ENCODE measurements around the gene WAC. TPM values are rescaled to one million over a fixed set of nuclear protein-coding genes. Genes with fewer than 3 reads are reported as not detected.

The WAC gene
- total RNA-seq, 2 experiments from 2014 or later: 111 to 121 TPM

GRCh38 chr10:28632584-28632945 is 99.6 kb downstream of the WAC start:
- Histone ChIP-seq H3K9me2 (ENCODE audit: insufficient read depth, low read length) (no peaks in the 10 kb centered on the region), H3K4me2 (ENCODE audit: low read length) (no peak overlapping the region), H2AFZ (ENCODE audit: low read length) (no peak overlapping the region), H3K79me2 (ENCODE audit: insufficient read depth, low read depth, low read length) (no peaks in the 10 kb centered on the region), H3K9me3 (ENCODE audit: low read length) (no peaks in the 10 kb centered on the region), H3K4me3 (ENCODE audit: low read depth, low read length, poor library complexity, severe bottlenecking) (no peak overlapping the region), H3K36me3 (ENCODE audit: insufficient read depth, low read length) (no peaks in the 10 kb centered on the region), H4K20me1 (ENCODE audit: insufficient read depth, low read length) (no peaks in the 10 kb centered on the region), H3K27ac (ENCODE audit: low read depth, low read length, poor library complexity, severe bottlenecking) (no peak overlapping the region), H3K4me1 (ENCODE audit: insufficient read depth, low read length, poor library complexity, severe bottlenecking) (no peaks in the 10 kb centered on the region)
- BruUV-seq (replicated peaks): no TSS peak
- intact Hi-C loops (cut with micrococcal nuclease; ENCODE audit: unreplicated experiment): no loop called here
- no peak for DNase-seq (ENCODE audit: low spot score)
- ChIA-PET POLR2A (no interaction called here), CTCF (ENCODE audit: unreplicated experiment) (no interaction called here)
- no peak for TF ChIP-seq CTCF (conservative IDR thresholded peaks at IDR 0.05; ENCODE audit: low read length)
- TF ChIP-seq EZH2phosphoT487 (IDR thresholded peaks at IDR 0.05; ENCODE audit: borderline replicate concordance, low read depth, low read length): no peak

GRCh38 chr10:28633750-28634149 is 100.8 kb downstream of the WAC start:
- no peaks in the 10 kb centered on the region for H3K79me2 ChIP-seq (ENCODE audit: insufficient read depth, low read depth, low read length)
- H3K9me3 ChIP-seq (ENCODE audit: low read length): no peaks in the 10 kb centered on the region
- intact Hi-C loops (cut with micrococcal nuclease; ENCODE audit: unreplicated experiment): no loop called here
- H3K4me3 ChIP-seq (ENCODE audit: low read depth, low read length, poor library complexity, severe bottlenecking): no peak overlapping the region
- no peak for DNase-seq (ENCODE audit: low spot score)
- CTCF ChIA-PET (ENCODE audit: unreplicated experiment): no interaction called here
- no peak overlapping the region for H3K27ac ChIP-seq (ENCODE audit: low read depth, low read length, poor library complexity, severe bottlenecking)
- H3K4me2 ChIP-seq (ENCODE audit: low read length): no peak overlapping the region
- no peak overlapping the region for H2AFZ ChIP-seq (ENCODE audit: low read length)
- no peaks in the 10 kb centered on the region for H3K4me1 ChIP-seq (ENCODE audit: insufficient read depth, low read length, poor library complexity, severe bottlenecking)
- BruUV-seq (replicated peaks): no TSS peak
- no peaks in the 10 kb centered on the region for H3K9me2 ChIP-seq (ENCODE audit: insufficient read depth, low read length)
- TF ChIP-seq CTCF (conservative IDR thresholded peaks at IDR 0.05; ENCODE audit: low read length) (no peak), EZH2phosphoT487 (IDR thresholded peaks at IDR 0.05; ENCODE audit: borderline replicate concordance, low read depth, low read length) (no peak)
- POLR2A ChIA-PET: no interaction called here
- no peaks in the 10 kb centered on the region for H3K36me3 ChIP-seq (ENCODE audit: insufficient read depth, low read length)
- no peaks in the 10 kb centered on the region for H4K20me1 ChIP-seq (ENCODE audit: insufficient read depth, low read length)

DNA sequence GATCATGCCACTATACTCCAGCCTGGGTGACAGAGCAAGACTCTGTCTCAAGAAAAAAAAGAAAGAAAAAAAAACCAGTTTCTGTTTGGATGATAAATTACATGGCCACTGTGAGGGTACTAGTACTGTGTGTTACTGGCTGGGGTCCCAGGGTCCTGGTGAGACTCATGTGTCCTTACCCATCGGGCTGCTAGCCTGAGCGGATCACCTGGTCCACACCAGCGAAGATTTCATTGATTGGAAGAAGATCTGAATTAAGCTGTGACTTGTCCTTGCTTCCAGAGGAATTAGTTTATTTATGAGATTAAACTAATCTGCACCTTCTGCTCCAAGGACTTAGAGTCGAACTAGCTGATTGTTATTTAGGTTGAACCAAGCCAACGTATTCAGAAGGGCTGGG is 104.4 kb downstream of the WAC start:
- no peak overlapping the region for H3K4me2 ChIP-seq (ENCODE audit: low read length)
- CTCF ChIA-PET (ENCODE audit: unreplicated experiment): no interaction called here
- no peaks in the 10 kb centered on the region for H3K9me2 ChIP-seq (ENCODE audit: insufficient read depth, low read length)
- no peaks in the 10 kb centered on the region for H3K79me2 ChIP-seq (ENCODE audit: insufficient read depth, low read depth, low read length)
- no peak overlapping the region for H3K27ac ChIP-seq (ENCODE audit: low read depth, low read length, poor library complexity, severe bottlenecking)
- no peaks in the 10 kb centered on the region for H3K4me1 ChIP-seq (ENCODE audit: insufficient read depth, low read length, poor library complexity, severe bottlenecking)
- H3K9me3 ChIP-seq (ENCODE audit: low read length): no peaks in the 10 kb centered on the region
- no TSS peak for BruUV-seq (replicated peaks)
- intact Hi-C loops (cut with micrococcal nuclease; ENCODE audit: unreplicated experiment): no loop called here
- TF ChIP-seq CTCF (conservative IDR thresholded peaks at IDR 0.05; ENCODE audit: low read length) (no peak), EZH2phosphoT487 (IDR thresholded peaks at IDR 0.05; ENCODE audit: borderline replicate concordance, low read depth, low read length) (no peak)
- H2AFZ ChIP-seq (ENCODE audit: low read length): no peak overlapping the region
- H3K4me3 ChIP-seq (ENCODE audit: low read depth, low read length, poor library complexity, severe bottlenecking): no peak overlapping the region
- no peak for DNase-seq (ENCODE audit: low spot score)
- no peaks in the 10 kb centered on the region for H3K36me3 ChIP-seq (ENCODE audit: insufficient read depth, low read length)
- no peaks in the 10 kb centered on the region for H4K20me1 ChIP-seq (ENCODE audit: insufficient read depth, low read length)
- POLR2A ChIA-PET: no interaction called here
